Vagina (tissue), 2 donors: ENCODE measurements around the gene PRSS56. TPM values are rescaled to one million over a fixed set of nuclear protein-coding genes. Genes with fewer than 3 reads are reported as not detected.

Source experiments
- DNase-seq, 2 donors: peaks; one replicate each; pipeline ENCODE4 v3.0.0-alpha.2; 2017; ENCODE audit errors: extremely low spot score in 2 of 2
- H3K27ac ChIP-seq: fragments of 200-600 bp; sonication (generic); one replicate; pipeline ENCODE4 v1.5.1; 2019
- H3K27me3 ChIP-seq: fragments of 200-600 bp; sonication (generic); one replicate; pipeline ENCODE4 v1.5.1; 2019
- H3K36me3 ChIP-seq, 2 donors: fragments of 200-600 bp; sonication (generic); one replicate each; pipeline ENCODE4 v1.5.1; 2017 to 2019
- H3K4me1 ChIP-seq: fragments of 200-600 bp; sonication (generic); one replicate; pipeline ENCODE4 v1.5.1; 2019
- H3K4me3 ChIP-seq, 2 donors: fragments of 200-600 bp; sonication (generic); 1 replicate in 1 of 2; 2 replicates in 1 of 2; pipeline ENCODE4 v1.5.1; 2016 to 2019
- H3K9me3 ChIP-seq: fragments of 200-600 bp; sonication (generic); one replicate; pipeline ENCODE4 v1.5.1; 2019
- CTCF ChIP-seq, 3 experiments: fragments of 450-650 bp in 2 of 3; fragments of 200-600 bp in 1 of 3; sonication (generic) in 1 of 3; IDR thresholded peaks; one replicate each; pipeline ENCODE4 v1.5.1; 2017 to 2019; ENCODE audit warnings: antibody characterized with exemption in 3 of 3, mild to moderate bottlenecking in 2 of 3, moderate library complexity in 2 of 3
- POLR2A ChIP-seq, 2 donors: fragments of 450-650 bp; IDR thresholded peaks; one replicate each; pipeline ENCODE4 v1.6.1; 2017; ENCODE audit warnings: antibody characterized with exemption in 2 of 2, mild to moderate bottlenecking in 2 of 2, moderate library complexity in 2 of 2
- POLR2AphosphoS5 ChIP-seq, 2 donors: sonication (generic); formaldehyde crosslinking; IDR thresholded peaks; one replicate each; pipeline ENCODE4 v1.9.0; 2017; ENCODE audit warnings: antibody characterized with exemption in 2 of 2, mild to moderate bottlenecking in 2 of 2, low read depth in 1 of 2; ENCODE audit not compliant: insufficient read depth in 1 of 2
- intact Hi-C: fragments of 100-400 bp; cut with DNase I; formaldehyde crosslinking; loops from one replicate; pipeline ENCODE4 v1.15.1; 2023
- total RNA-seq: library from RNA; depleted of rRNA; stranded (reverse); fragments of >200 nt; gene quantifications from one replicate; pipeline ENCODE4 v1.2.3, GENCODE V29; 2016

Gene PRSS56
- total RNA-seq, 1 donor from 2014 or later: not detected

- Histone ChIP-seq H3K4me1 (no peaks in the 10 kb centered on the region), H3K9me3 (no peaks in the 10 kb centered on the region), H3K27ac (no peak overlapping the region), H3K4me3 (no peak overlapping the region), H3K27me3 (no peaks in the 10 kb centered on the region), H3K36me3 (no peaks in the 10 kb centered on the region)
- no peak for DNase-seq
- TF ChIP-seq POLR2AphosphoS5 (IDR thresholded peaks at IDR 0.05; ENCODE audit: insufficient read depth in 1 of 2, low read depth in 1 of 2) (no peak), CTCF (IDR thresholded peaks at IDR 0.05) (no peak), POLR2A (IDR thresholded peaks at IDR 0.05) (no peak)
- intact Hi-C loops: no loop called here
Observed at GRCh38 chr2:232516551-232516950, 3.6 kb upstream of the PRSS56 start.

- Histone ChIP-seq H3K9me3 (no peaks in the 10 kb centered on the region), H3K27me3 (peaks cover 13% of the 10 kb centered on the region), H3K36me3 (no peaks in the 10 kb centered on the region), H3K27ac (no peak overlapping the region), H3K4me3 (no peak overlapping the region), H3K4me1 (peaks cover 17% of the 10 kb centered on the region)
- TF ChIP-seq POLR2AphosphoS5 (IDR thresholded peaks at IDR 0.05; ENCODE audit: insufficient read depth in 1 of 2, low read depth in 1 of 2): no peak
- intact Hi-C loops: no loop called here
- DNase-seq: no peak
Observed at GRCh38 chr2:232518844-232519243, 1.3 kb upstream of the PRSS56 start.

- TF ChIP-seq CTCF (IDR thresholded peaks at IDR 0.05): no peak
- no peak for TF ChIP-seq POLR2AphosphoS5 (IDR thresholded peaks at IDR 0.05; ENCODE audit: insufficient read depth in 1 of 2, low read depth in 1 of 2)
- no peak for TF ChIP-seq POLR2A (IDR thresholded peaks at IDR 0.05)
- intact Hi-C loops: no loop called here
- Histone ChIP-seq H3K27me3 (peaks cover 17% of the 10 kb centered on the region), H3K9me3 (no peaks in the 10 kb centered on the region), H3K27ac (no peak overlapping the region), H3K36me3 (no peaks in the 10 kb centered on the region), H3K4me3 (no peak overlapping the region), H3K4me1 (peaks cover 21% of the 10 kb centered on the region)
- DNase-seq: no peak
Observed at GRCh38 chr2:232520489-232520888, 301 bp downstream of the PRSS56 start.

GRCh38 chr2:232521098-232521497, 910 bp downstream of the PRSS56 start:
- no peaks in the 10 kb centered on the region for H3K9me3 ChIP-seq
- peaks cover 17% of the 10 kb centered on the region for H3K27me3 ChIP-seq
- no peak overlapping the region for H3K4me3 ChIP-seq
- peaks cover 21% of the 10 kb centered on the region for H3K4me1 ChIP-seq
- H3K36me3 ChIP-seq: no peaks in the 10 kb centered on the region
- no peak for DNase-seq
- H3K27ac ChIP-seq: no peak overlapping the region
- intact Hi-C loops: no loop called here
- no peak for TF ChIP-seq CTCF (IDR thresholded peaks at IDR 0.05)
- TF ChIP-seq POLR2AphosphoS5 (IDR thresholded peaks at IDR 0.05; ENCODE audit: insufficient read depth in 1 of 2, low read depth in 1 of 2): no peak
- no peak for TF ChIP-seq POLR2A (IDR thresholded peaks at IDR 0.05)

- Histone ChIP-seq H3K27me3 (peaks cover 17% of the 10 kb centered on the region), H3K4me3 (peak overlapping the region in 1 of 2 donors; percentile 29)
- TF ChIP-seq POLR2AphosphoS5 (IDR thresholded peaks at IDR 0.05; ENCODE audit: insufficient read depth in 1 of 2, low read depth in 1 of 2) (no peak), CTCF (IDR thresholded peaks at IDR 0.05) (peak; percentile 65 to 91 (median 90)), POLR2A (IDR thresholded peaks at IDR 0.05) (no peak)
Observed at GRCh38 chr2:232521959-232522622, 1.9 kb downstream of the PRSS56 start.

More at GRCh38 chr2:232521959-232522622, 1.9 kb downstream of the PRSS56 start:
- Histone ChIP-seq H3K9me3 (no peaks in the 10 kb centered on the region), H3K36me3 (no peaks in the 10 kb centered on the region), H3K4me1 (peaks cover 21% of the 10 kb centered on the region), H3K27ac (no peak overlapping the region)
- intact Hi-C loops: no loop called here
- no peak for DNase-seq
